Endothelial cell of umbilical vein (primary cell): ENCODE measurements around the gene AGPS. TPM values are rescaled to one million over a fixed set of nuclear protein-coding genes. Genes with fewer than 3 reads are reported as not detected.
"Not testable (repeated sequence)": the region's sequence is repeated elsewhere in the genome, so short reads cannot be mapped to it uniquely, and the experiment has no call there.

Experiments
- BruUV-seq: library from RNA; stranded (reverse); fragments of 400-500 nt; replicated peaks from 2 replicates; lab custom pipeline; 2021; lab: Mats Ljungman, UMichigan
- CTCF ChIA-PET: fragments of 300-600, 350-600 bp; sonication (Branson Sonifier 250); formaldehyde crosslinking; loops from one replicate; lab custom pipeline; 2021; ENCODE audit warnings: antibody characterized with exemption, inconsistent platforms; lab: Charles Lee
- POLR2A ChIA-PET: fragments of 300-600, 350-600 bp; sonication (Branson Sonifier 250); formaldehyde crosslinking; loops from one replicate; lab custom pipeline; 2021; ENCODE audit warnings: antibody characterized with exemption, inconsistent platforms; lab: Charles Lee
- DNase-seq: peaks from one replicate; pipeline ENCODE4 v3.0.0-alpha.2; 2011; ENCODE audit warnings: low read depth, low spot score
- FAIRE-seq: peaks from 2 replicates; lab custom pipeline; 2011; peaks lifted over from hg19 to GRCh38; lab: Jason Lieb, UNC
- H2AFZ ChIP-seq: 2 replicates; pipeline ENCODE4 v1.6.0; 2012; ENCODE audit warnings: low read depth, low read length, control low read depth, inconsistent platforms
- H3K27ac ChIP-seq: 2 replicates; pipeline ENCODE4 v1.5.1; 2011; ENCODE audit warnings: low read depth, mild to moderate bottlenecking, control low read depth, low read length, moderate library complexity; ENCODE audit not compliant: insufficient read depth
- H3K27me3 ChIP-seq, 2 experiments: 2 replicates each; pipeline versions ENCODE4 v1.6.0 to v1.6.1; 2011; ENCODE audit warnings: low read length in 2 of 2, mixed read lengths in 1 of 2; ENCODE audit not compliant: control insufficient read depth in 2 of 2, insufficient read depth in 2 of 2
- H3K36me3 ChIP-seq, 2 experiments: 2 replicates in 1 of 2; 3 replicates in 1 of 2; pipeline ENCODE4 v1.5.1; 2011; ENCODE audit warnings: low read length in 2 of 2, mild to moderate bottlenecking in 1 of 2, moderate library complexity in 1 of 2; ENCODE audit not compliant: control insufficient read depth in 2 of 2, insufficient read depth in 2 of 2; ENCODE audit errors: extremely low read depth in 1 of 2
- H3K4me1 ChIP-seq: 3 replicates; pipeline ENCODE4 v1.5.1; 2011; ENCODE audit warnings: mild to moderate bottlenecking, low read length; ENCODE audit not compliant: control insufficient read depth, insufficient read depth; ENCODE audit errors: extremely low read depth
- H3K4me2 ChIP-seq: 2 replicates; pipeline ENCODE4 v1.6.1; 2011; ENCODE audit warnings: low read length, control low read depth, mixed read lengths; ENCODE audit not compliant: insufficient read depth
- H3K4me3 ChIP-seq, 3 experiments: fragments of 200-600 bp in 1 of 3; sonication (generic), shearing (Covaris generic) in 1 of 3; replicated peaks in 1 of 3; 2 replicates each; pipeline ENCODE4 v1.5.1; 2011 to 2016; ENCODE audit warnings: control low read depth in 3 of 3, low read length in 3 of 3, mild to moderate bottlenecking in 2 of 3, inconsistent platforms in 1 of 3, low read depth in 1 of 3, moderate library complexity in 1 of 3; ENCODE audit not compliant: insufficient read depth in 1 of 3
- H3K79me2 ChIP-seq: 2 replicates; pipeline ENCODE4 v1.6.0; 2012; ENCODE audit warnings: low read length, inconsistent platforms; ENCODE audit not compliant: control insufficient read depth, insufficient read depth
- H3K9ac ChIP-seq: replicated peaks from 2 replicates; pipeline ENCODE3; 2011; ENCODE audit warnings: low read length, control low read depth; ENCODE audit not compliant: insufficient read depth; ENCODE audit errors: extremely low read depth
- H3K9me1 ChIP-seq: replicated peaks from 3 replicates; pipeline ENCODE4 v1.6.0; 2011; ENCODE audit warnings: mild to moderate bottlenecking, low read length; ENCODE audit not compliant: control insufficient read depth, insufficient read depth; ENCODE audit errors: extremely low read depth
- H3K9me3 ChIP-seq: replicated peaks from 2 replicates; pipeline ENCODE4 v1.5.1; 2012; ENCODE audit warnings: low read length, inconsistent platforms; ENCODE audit not compliant: control insufficient read depth, insufficient read depth
- H4K20me1 ChIP-seq: replicated peaks from 2 replicates; pipeline ENCODE3; 2011; ENCODE audit warnings: mild to moderate bottlenecking, low read length; ENCODE audit not compliant: control insufficient read depth, insufficient read depth; ENCODE audit errors: extremely low read depth
- CTCF ChIP-seq, 2 donors: IDR thresholded peaks; 1 replicate in 1 of 2; 2 replicates in 1 of 2; pipeline ENCODE4 v1.5.1; 2011; ENCODE audit warnings: low read length in 2 of 2, mild to moderate bottlenecking in 2 of 2, moderate library complexity in 2 of 2, control low read depth in 1 of 2, inconsistent platforms in 1 of 2, low read depth in 1 of 2; ENCODE audit not compliant: insufficient read depth in 1 of 2; ENCODE audit errors: extremely low read depth in 1 of 2
- EZH2 ChIP-seq: IDR thresholded peaks from 2 replicates; pipeline ENCODE4 v1.6.1; 2012; ENCODE audit warnings: borderline replicate concordance, low read depth, mild to moderate bottlenecking, moderate library complexity, low read length, inconsistent platforms; ENCODE audit not compliant: severe bottlenecking
- FOS ChIP-seq: IDR thresholded peaks from 2 replicates; pipeline ENCODE4 v1.6.1; 2011; ENCODE audit warnings: mild to moderate bottlenecking, low read length, moderate library complexity, borderline replicate concordance; ENCODE audit not compliant: insufficient read depth
- GATA2 ChIP-seq: IDR thresholded peaks from 2 replicates; pipeline ENCODE4 v1.7.0; 2011; ENCODE audit warnings: low read depth, mild to moderate bottlenecking, moderate library complexity, mixed read lengths, low read length; ENCODE audit not compliant: insufficient read length, insufficient read depth
- JUN ChIP-seq: IDR thresholded peaks from 2 replicates; pipeline ENCODE4 v1.6.1; 2011; ENCODE audit warnings: borderline replicate concordance, low read depth; ENCODE audit not compliant: insufficient read length, insufficient read depth
- MAX ChIP-seq: IDR thresholded peaks from 2 replicates; pipeline ENCODE4 v1.6.1; 2011; ENCODE audit not compliant: insufficient read depth, insufficient read length
- MYC ChIP-seq: IDR thresholded peaks from one replicate; pipeline ENCODE4 v1.6.1; 2011; ENCODE audit warnings: mild to moderate bottlenecking, low read depth, low read length
- POLR2A ChIP-seq: IDR thresholded peaks from 2 replicates; pipeline ENCODE4 v1.6.1; 2012; ENCODE audit warnings: low read depth, mild to moderate bottlenecking, control low read depth, low read length
- POLR2AphosphoS5 ChIP-seq: IDR thresholded peaks from 2 replicates; pipeline ENCODE4 v1.6.1; 2012; ENCODE audit warnings: low read depth, mild to moderate bottlenecking, control low read depth, low read length, moderate library complexity; ENCODE audit not compliant: insufficient read depth
- dilution Hi-C: fragments of 300-500 bp; cut with MboI; formaldehyde crosslinking; loops from one replicate; pipeline ENCODE4 v1.15.0; 2019; ENCODE audit warnings: low sequenced_read_pairs; ENCODE audit not compliant: extremely low pct_ligation_motif_present
- intact Hi-C: fragments of 100-400 bp; cut with micrococcal nuclease; formaldehyde crosslinking; loops from one replicate; pipeline ENCODE4 v1.10.0; 2022
- polyA plus RNA-seq, 4 experiments: library from polyadenylated mRNA; depleted of rRNA in 3 of 4; stranded (reverse) in 3 of 4; unstranded in 1 of 4; fragments of >200 nt; gene quantifications; 2 replicates each; pipeline versions ENCODE4 v1.2.1 to v1.2.3, GENCODE V29; 2011 to 2012; ENCODE audit warnings: missing spikeins in 1 of 4
- total RNA-seq: library from RNA; stranded (reverse); gene quantifications from 2 replicates; pipeline ENCODE4 v1.2.3, GENCODE V29; 2021

AGPS gene
- total and polyA plus RNA-seq, 2 donors (not counting 3 experiments of a cell fraction or from before 2014, with no cell fraction given), result 10.1 to 96.5 TPM

GRCh38 chr2:177351121-177351520, 41.5 kb upstream of the AGPS start:
- H3K4me1 ChIP-seq, H3K4me2 ChIP-seq, H3K9ac ChIP-seq, intact Hi-C loops, H3K79me2 ChIP-seq, H3K4me3 ChIP-seq, DNase-seq, dilution Hi-C loops, H2AFZ ChIP-seq, H3K27ac ChIP-seq, POLR2A ChIA-PET, FAIRE-seq, BruUV-seq, H3K9me3 ChIP-seq, H3K27me3 ChIP-seq, H3K36me3 ChIP-seq, H4K20me1 ChIP-seq, H3K9me1 ChIP-seq: not testable (repeated sequence)
- CTCF ChIA-PET, result interaction anchor here (1.4 to 2.3 kb wide), 2 partner anchors 14 to 65 kb away, joined by 4 to 7 read pairs; no protein-coding TSS in a partner anchor

GRCh38 chr2:177352441-177353186, 40.0 kb upstream of the AGPS start:
- H3K9ac ChIP-seq, result no peak overlapping the region
- H3K4me2 ChIP-seq, result no peak overlapping the region
- ChIA-PET POLR2A (no interaction called here), CTCF (interaction anchor here (0.9 to 2.3 kb wide), 4 partner anchors 16 to 64 kb away, joined by 3 to 7 read pairs (median 3); no protein-coding TSS in a partner anchor)
- H3K27me3 ChIP-seq, result no peaks in the 10 kb centered on the region
- dilution Hi-C loops (no loop called here), intact Hi-C loops (no loop called here)
- H3K4me3 ChIP-seq, result no peak overlapping the region
- H2AFZ ChIP-seq, result no peak overlapping the region
- H3K79me2 ChIP-seq, result no peaks in the 10 kb centered on the region
- TF ChIP-seq JUN (no peak), FOS (no peak), EZH2 (no peak), CTCF (IDR thresholded peaks at IDR 0.05; ENCODE audit: extremely low read depth in 1 of 2, insufficient read depth in 1 of 2, low read depth in 1 of 2, low read length in 2 of 2) (no peak), MAX (no peak), POLR2A (no peak), GATA2 (no peak), POLR2AphosphoS5 (no peak), MYC (no peak)
- peaks cover 6% of the 10 kb centered on the region for H3K4me1 ChIP-seq
- BruUV-seq, result no TSS peak
- no peaks in the 10 kb centered on the region for H3K9me1 ChIP-seq
- H3K27ac ChIP-seq, result no peak overlapping the region
- no peaks in the 10 kb centered on the region for H3K36me3 ChIP-seq
- peak; percentile 63 for DNase-seq
- H4K20me1 ChIP-seq, result no peaks in the 10 kb centered on the region
- no peaks in the 10 kb centered on the region for H3K9me3 ChIP-seq
- peak; percentile 62 for FAIRE-seq
